Mesenchymal stem cell (in vitro differentiated cells and primary cell): ENCODE results near the gene AVPR2.
A peak's percentile ranks its signal among the peaks of the same experiment; 100 is the strongest.

Source experiments
- DNase-seq: peaks from one replicate; pipeline ENCODE4 v3.0.0-alpha.2; 2013
- H2AFZ ChIP-seq: one replicate; pipeline ENCODE4 v1.6.1; 2013; ENCODE audit warnings: low read depth, mild to moderate bottlenecking, control low read depth, inconsistent platforms, low read length, moderate library complexity
- H2AK5ac ChIP-seq: 2 replicates; pipeline ENCODE4 v1.6.1; 2013; ENCODE audit warnings: low read length, moderate library complexity, mild to moderate bottlenecking, inconsistent platforms; ENCODE audit not compliant: severe bottlenecking
- H2BK120ac ChIP-seq: one replicate; pipeline ENCODE4 v1.6.1; 2013; ENCODE audit warnings: low read depth, mild to moderate bottlenecking, inconsistent platforms, low read length, moderate library complexity
- H2BK12ac ChIP-seq, 2 experiments: one replicate each; pipeline ENCODE4 v1.6.1; 2013; ENCODE audit warnings: inconsistent platforms in 2 of 2, low read length in 2 of 2, mild to moderate bottlenecking in 2 of 2, moderate library complexity in 2 of 2, control low read depth in 1 of 2
- H2BK15ac ChIP-seq: one replicate; pipeline ENCODE4 v1.6.1; 2013; ENCODE audit warnings: mild to moderate bottlenecking, low read depth, inconsistent platforms; ENCODE audit not compliant: poor library complexity, severe bottlenecking
- H2BK5ac ChIP-seq: 2 replicates; pipeline ENCODE4 v1.6.1; 2013; ENCODE audit warnings: low read depth, mild to moderate bottlenecking, low read length, control low read depth, inconsistent platforms; ENCODE audit not compliant: poor library complexity, severe bottlenecking
- H3K14ac ChIP-seq, 2 experiments: one replicate each; pipeline ENCODE4 v1.6.1; 2013; ENCODE audit warnings: inconsistent platforms in 2 of 2, low read length in 2 of 2, control low read depth in 1 of 2, mild to moderate bottlenecking in 1 of 2, moderate library complexity in 1 of 2
- H3K18ac ChIP-seq, 2 experiments: one replicate each; pipeline ENCODE4 v1.6.1; 2013; ENCODE audit warnings: inconsistent platforms in 2 of 2, low read length in 2 of 2, control low read depth in 1 of 2, low read depth in 1 of 2, mild to moderate bottlenecking in 1 of 2
- H3K23ac ChIP-seq, 2 experiments: one replicate each; pipeline ENCODE4 v1.6.1; 2013; ENCODE audit warnings: inconsistent platforms in 2 of 2, low read length in 2 of 2, mild to moderate bottlenecking in 2 of 2, moderate library complexity in 2 of 2, control low read depth in 1 of 2
- H3K27ac ChIP-seq: 2 replicates; pipeline ENCODE4 v1.5.1; 2013; ENCODE audit warnings: mild to moderate bottlenecking, moderate library complexity, low read length, control low read depth, inconsistent platforms; ENCODE audit not compliant: poor library complexity, severe bottlenecking
- H3K27me3 ChIP-seq, 2 experiments: 2 replicates each; pipeline versions ENCODE4 v1.6.1 to v1.7.0; 2013; ENCODE audit warnings: low read length in 2 of 2, mild to moderate bottlenecking in 2 of 2, moderate library complexity in 2 of 2, control low read depth in 1 of 2, inconsistent platforms in 1 of 2; ENCODE audit not compliant: control insufficient read depth in 1 of 2, insufficient read depth in 1 of 2
- H3K36me3 ChIP-seq, 2 experiments: 2 replicates each; pipeline versions ENCODE4 v1.6.1 to v1.7.0; 2013; ENCODE audit warnings: low read length in 2 of 2, control low read depth in 1 of 2, inconsistent platforms in 1 of 2, low read depth in 1 of 2, mild to moderate bottlenecking in 1 of 2; ENCODE audit not compliant: insufficient read depth in 2 of 2, control insufficient read depth in 1 of 2
- H3K4ac ChIP-seq, 2 experiments: one replicate each; pipeline ENCODE4 v1.6.1; 2013; ENCODE audit warnings: inconsistent platforms in 2 of 2, low read length in 2 of 2, mild to moderate bottlenecking in 2 of 2, moderate library complexity in 2 of 2, control low read depth in 1 of 2, low read depth in 1 of 2
- H3K4me1 ChIP-seq: 2 replicates; pipeline ENCODE4 v1.6.1; 2013; ENCODE audit warnings: low read depth, low read length, control low read depth; ENCODE audit not compliant: control insufficient read depth, insufficient read depth
- H3K4me2 ChIP-seq: 2 replicates; pipeline ENCODE4 v1.6.1; 2013; ENCODE audit warnings: low read length, mild to moderate bottlenecking, inconsistent platforms; ENCODE audit not compliant: poor library complexity, severe bottlenecking
- H3K4me3 ChIP-seq, 2 experiments: 2 replicates each; pipeline versions ENCODE4 v1.5.1 to v1.7.0; 2013; ENCODE audit warnings: low read length in 2 of 2, mild to moderate bottlenecking in 2 of 2, control low read depth in 1 of 2, low read depth in 1 of 2; ENCODE audit not compliant: insufficient read depth in 1 of 2
- H3K79me1 ChIP-seq: replicated peaks from 2 replicates; pipeline ENCODE4 v1.6.1; 2013; ENCODE audit warnings: mild to moderate bottlenecking, control low read depth, low read length, inconsistent platforms; ENCODE audit not compliant: poor library complexity, severe bottlenecking
- H3K9ac ChIP-seq: 2 replicates; pipeline ENCODE4 v1.7.0; 2013; ENCODE audit warnings: mild to moderate bottlenecking, low read length, moderate library complexity
- H3K9me3 ChIP-seq: 2 replicates; pipeline ENCODE4 v1.7.0; 2013; ENCODE audit warnings: mild to moderate bottlenecking, low read length; ENCODE audit not compliant: control insufficient read depth
- H4K8ac ChIP-seq: one replicate; pipeline ENCODE4 v1.6.1; 2013; ENCODE audit warnings: inconsistent platforms, mild to moderate bottlenecking, low read length, moderate library complexity
- H4K91ac ChIP-seq: one replicate; pipeline ENCODE4 v1.6.1; 2013; ENCODE audit warnings: mild to moderate bottlenecking, low read length, inconsistent platforms
- WGBS: methylation state at CpG from one replicate; pipeline ENCODE4 v1.1.7; 2013; ENCODE audit warnings: mixed read lengths; 5-methylcytosine and 5-hydroxymethylcytosine counted together

The AVPR2 gene

GRCh38 chrX:153873282-153874084 lies 31.0 kb upstream of the AVPR2 start:
- peaks cover 15% of the 10 kb centered on the region for H3K4me1 ChIP-seq
- H3K79me1 ChIP-seq: no peaks in the 10 kb centered on the region
- H3K9ac ChIP-seq: no peak overlapping the region
- no peak overlapping the region for H3K18ac ChIP-seq
- no peak overlapping the region for H2AK5ac ChIP-seq
- no peak overlapping the region for H3K4me3 ChIP-seq
- WGBS: 29% methylated on average over 4 of the region's 7 CpGs
- H2BK12ac ChIP-seq: no peak overlapping the region
- DNase-seq: no peak
- no peak overlapping the region for H2AFZ ChIP-seq
- H2BK120ac ChIP-seq: no peak overlapping the region
- no peak overlapping the region for H3K27ac ChIP-seq
- H3K4me2 ChIP-seq: no peak overlapping the region
- H3K23ac ChIP-seq: no peak overlapping the region
- no peak overlapping the region for H4K91ac ChIP-seq
- H2BK5ac ChIP-seq: no peak overlapping the region
- H4K8ac ChIP-seq: no peak overlapping the region
- H3K14ac ChIP-seq: no peak overlapping the region
- H3K36me3 ChIP-seq: peaks cover 0 to 52% of the 10 kb centered on the region in 2 experiments
- no peak overlapping the region for H2BK15ac ChIP-seq
- no peaks in the 10 kb centered on the region for H3K9me3 ChIP-seq
- peaks cover 0 to 72% of the 10 kb centered on the region in 2 experiments for H3K27me3 ChIP-seq
- no peak overlapping the region for H3K4ac ChIP-seq

GRCh38 chrX:153874085-153874365 lies 30.4 kb upstream of the AVPR2 start:
- no peak overlapping the region for H2BK12ac ChIP-seq
- WGBS: 44% methylated on average over 3 of the region's 3 CpGs
- no peak overlapping the region for H3K4me2 ChIP-seq
- H4K91ac ChIP-seq: no peak overlapping the region
- no peak overlapping the region for H3K27ac ChIP-seq
- no peak overlapping the region for H3K4me3 ChIP-seq
- no peak overlapping the region for H2BK5ac ChIP-seq
- H2AK5ac ChIP-seq: no peak overlapping the region
- no peak overlapping the region for H2BK15ac ChIP-seq
- peaks cover 20% of the 10 kb centered on the region for H3K4me1 ChIP-seq
- H3K23ac ChIP-seq: no peak overlapping the region
- H3K9ac ChIP-seq: no peak overlapping the region
- no peaks in the 10 kb centered on the region for H3K9me3 ChIP-seq
- H4K8ac ChIP-seq: no peak overlapping the region
- peaks cover 0 to 72% of the 10 kb centered on the region in 2 experiments for H3K27me3 ChIP-seq
- H3K14ac ChIP-seq: no peak overlapping the region
- DNase-seq: no peak
- H2BK120ac ChIP-seq: no peak overlapping the region
- peaks cover 0 to 47% of the 10 kb centered on the region in 2 experiments for H3K36me3 ChIP-seq
- H3K18ac ChIP-seq: no peak overlapping the region
- no peak overlapping the region for H3K4ac ChIP-seq
- no peaks in the 10 kb centered on the region for H3K79me1 ChIP-seq
- no peak overlapping the region for H2AFZ ChIP-seq

- Histone ChIP-seq H2BK5ac (no peak overlapping the region), H3K9ac (no peak overlapping the region), H3K9me3 (no peaks in the 10 kb centered on the region), H2AK5ac (no peak overlapping the region), H3K4me2 (no peak overlapping the region), H2BK12ac (no peak overlapping the region), H3K36me3 (peaks cover 0 to 41% of the 10 kb centered on the region in 2 experiments), H3K27ac (no peak overlapping the region), H2AFZ (no peak overlapping the region), H4K91ac (no peak overlapping the region), H3K79me1 (no peaks in the 10 kb centered on the region), H3K4me3 (no peak overlapping the region), H4K8ac (no peak overlapping the region), H3K4ac (no peak overlapping the region), H3K4me1 (peaks cover 25% of the 10 kb centered on the region), H2BK15ac (no peak overlapping the region), H3K18ac (no peak overlapping the region), H2BK120ac (no peak overlapping the region), H3K27me3 (peaks cover 0 to 72% of the 10 kb centered on the region in 2 experiments), H3K14ac (no peak overlapping the region), H3K23ac (no peak overlapping the region)
- 78% methylated on average over 11 of the region's 13 CpGs for WGBS
- DNase-seq: no peak
Measured at GRCh38 chrX:153874366-153875125, 29.9 kb upstream of the AVPR2 start.

- no peak overlapping the region for H2BK5ac ChIP-seq
- no peak overlapping the region for H3K23ac ChIP-seq
- 1% methylated on average over 10 of the region's 42 CpGs for WGBS
- DNase-seq: peak; percentile 39
- H2BK12ac ChIP-seq: no peak overlapping the region
- peaks cover 0 to 32% of the 10 kb centered on the region in 2 experiments for H3K36me3 ChIP-seq
- H3K27ac ChIP-seq: no peak overlapping the region
- peaks cover 0 to 76% of the 10 kb centered on the region in 2 experiments for H3K27me3 ChIP-seq
- peaks cover 35% of the 10 kb centered on the region for H3K4me1 ChIP-seq
- H3K14ac ChIP-seq: no peak overlapping the region
- peaks cover 3% of the 10 kb centered on the region for H3K79me1 ChIP-seq
- H2BK15ac ChIP-seq: no peak overlapping the region
- no peak overlapping the region for H2AK5ac ChIP-seq
- no peak overlapping the region for H3K4me2 ChIP-seq
- no peaks in the 10 kb centered on the region for H3K9me3 ChIP-seq
- no peak overlapping the region for H2AFZ ChIP-seq
- H3K18ac ChIP-seq: no peak overlapping the region
- H3K9ac ChIP-seq: no peak overlapping the region
- H3K4me3 ChIP-seq: no peak overlapping the region
- H2BK120ac ChIP-seq: no peak overlapping the region
- no peak overlapping the region for H3K4ac ChIP-seq
- no peak overlapping the region for H4K8ac ChIP-seq
- no peak overlapping the region for H4K91ac ChIP-seq
Measured at GRCh38 chrX:153875391-153876111, 28.9 kb upstream of the AVPR2 start.
